ENCODE data around the gene RBM20.
A peak's percentile ranks its signal among the peaks of the same experiment; 100 is the strongest.

The RBM20 gene

GRCh38 chr10:110742801-110743200, 98.7 kb downstream of the RBM20 start:
- no peak for DNase-seq

GRCh38 chr10:110744782-110745181, 100.6 kb downstream of the RBM20 start:
- DNase-seq: no peak

DNA sequence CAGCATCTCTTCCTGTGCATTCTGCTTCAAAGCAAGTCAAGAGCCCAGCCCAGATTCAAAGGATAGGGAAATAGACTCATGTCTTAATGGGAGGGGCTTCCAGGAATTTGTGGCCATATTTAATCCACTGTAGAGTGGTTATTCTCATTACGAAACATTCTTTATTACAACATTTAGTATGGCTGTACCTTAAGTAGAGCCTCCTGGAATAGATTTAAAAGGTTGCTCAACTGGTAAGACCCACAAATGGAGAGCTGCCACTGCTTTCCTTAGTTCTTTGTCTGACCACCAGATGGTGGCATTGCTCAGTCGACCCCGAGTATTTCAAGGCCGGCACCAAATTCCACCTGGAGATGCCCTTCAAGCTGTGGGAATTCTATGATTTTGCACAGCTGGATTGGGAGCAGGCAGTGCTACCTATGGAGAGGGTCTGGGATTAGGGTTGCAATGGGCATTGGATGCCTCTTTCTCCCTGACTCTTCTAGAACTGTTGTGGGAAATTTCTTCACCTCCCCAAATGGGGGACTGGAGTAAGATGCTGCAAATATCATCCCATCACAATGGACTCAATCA, 102.2 kb downstream of the RBM20 start:
- DNase-seq: peak; percentile 37 to 62

GRCh38 chr10:110746969-110747608, 103.0 kb downstream of the RBM20 start:
- DNase-seq: no peak

- no peak for DNase-seq
Measured at GRCh38 chr10:110747609-110748464, 103.7 kb downstream of the RBM20 start.

GRCh38 chr10:110748970-110749369, 104.8 kb downstream of the RBM20 start:
- no peak for DNase-seq

- peak in 1 of 2 donors; percentile 32 for DNase-seq
Measured at GRCh38 chr10:110750931-110751330, 106.8 kb downstream of the RBM20 start.

DNA sequence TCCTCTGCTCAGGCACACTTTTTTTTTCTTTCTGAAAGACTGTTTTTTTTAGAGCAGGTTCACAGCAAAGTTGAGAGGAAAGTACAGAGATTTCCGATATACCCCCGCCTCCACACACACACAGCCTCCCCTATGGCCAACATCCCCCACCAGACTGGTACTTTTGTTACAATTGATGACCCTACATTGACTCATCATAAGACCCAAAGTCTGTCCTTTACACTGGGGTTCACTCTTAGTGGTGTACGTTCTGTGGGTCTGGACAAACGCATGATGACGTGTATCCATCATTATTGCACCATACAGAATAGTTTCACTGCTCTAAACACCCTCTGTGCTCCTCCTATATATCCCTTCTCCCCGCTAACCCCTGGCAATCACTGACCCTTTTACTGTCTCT, 107.7 kb downstream of the RBM20 start:
- DNase-seq: no peak

DNA sequence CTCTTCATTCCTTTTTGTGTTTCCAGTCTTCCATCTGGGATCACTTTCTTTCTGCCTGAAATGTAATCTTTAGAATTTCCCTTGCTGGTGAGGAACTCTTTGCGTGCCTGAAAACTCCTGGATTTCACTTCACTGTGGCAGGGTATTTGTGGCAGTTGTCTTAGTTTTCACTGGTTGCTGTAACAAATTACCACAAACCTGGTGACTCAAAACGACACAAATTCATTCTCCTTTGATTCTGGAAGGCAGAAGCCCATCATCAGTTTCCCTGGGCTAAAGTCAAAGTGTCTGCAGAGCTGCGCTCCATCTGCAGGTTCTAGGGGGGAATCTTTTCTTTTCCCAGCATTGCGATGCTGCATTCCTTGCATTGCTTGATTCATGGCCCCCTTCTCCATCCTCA, 109.3 kb downstream of the RBM20 start:
- DNase-seq: no peak

DNA sequence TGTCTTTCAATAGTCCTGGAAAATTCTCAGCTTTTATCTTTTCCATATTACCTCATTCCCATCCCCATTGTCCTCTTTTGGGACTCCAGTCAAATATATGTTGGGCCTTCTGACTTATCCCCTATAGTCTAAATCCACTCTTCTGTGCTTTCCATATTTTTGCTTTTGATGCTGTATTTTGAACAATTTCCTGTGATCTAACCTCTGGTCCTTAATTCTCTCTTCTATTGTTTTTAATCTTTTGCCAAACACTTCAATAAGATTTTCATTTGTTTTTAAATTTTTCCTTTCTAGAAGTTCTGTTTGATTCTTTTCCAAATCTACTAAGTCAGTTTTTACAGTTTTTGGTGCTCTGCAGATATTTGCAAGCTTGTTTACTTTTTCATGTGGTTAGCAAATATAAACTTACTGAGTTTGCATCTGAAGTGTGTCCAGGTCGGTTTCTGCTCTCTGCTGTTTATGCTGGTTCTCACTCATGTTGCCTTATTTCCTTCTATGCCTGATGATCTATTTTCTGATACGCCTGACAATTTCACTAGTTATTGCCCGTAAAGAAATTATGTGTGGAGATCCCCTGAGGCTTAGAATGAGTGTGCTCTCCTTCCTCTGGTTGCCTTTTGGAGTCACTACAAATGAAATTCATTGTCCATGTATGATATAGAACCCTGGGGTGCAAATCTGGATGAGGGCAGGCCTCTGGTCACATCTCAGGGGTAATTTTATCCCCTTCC, 110.4 kb downstream of the RBM20 start:
- DNase-seq: no peak

GRCh38 chr10:110755781-110756180, 111.6 kb downstream of the RBM20 start:
- no peak for DNase-seq

DNA sequence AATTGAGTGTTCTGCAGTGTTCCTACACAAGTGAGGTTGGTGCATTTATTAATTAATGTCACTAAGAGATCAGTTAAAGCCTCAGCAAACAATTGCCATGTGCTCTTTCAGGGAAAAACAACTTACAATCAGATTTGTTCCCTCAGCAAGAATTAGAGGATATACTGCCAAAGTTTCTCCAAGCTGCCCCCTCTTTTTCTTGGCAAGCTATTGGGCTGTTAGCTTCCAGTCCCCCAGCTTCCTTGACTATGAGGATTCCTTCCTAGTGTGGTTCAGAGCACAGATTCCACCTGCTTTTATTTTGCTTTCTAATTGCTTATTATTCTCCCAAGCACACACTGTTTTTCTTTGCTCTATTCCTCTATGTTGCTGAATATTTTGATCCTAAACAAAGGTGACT, 112.7 kb downstream of the RBM20 start:
- DNase-seq: no peak

- no peak for DNase-seq
Measured at GRCh38 chr10:110757586-110757985, 113.5 kb downstream of the RBM20 start.

DNA sequence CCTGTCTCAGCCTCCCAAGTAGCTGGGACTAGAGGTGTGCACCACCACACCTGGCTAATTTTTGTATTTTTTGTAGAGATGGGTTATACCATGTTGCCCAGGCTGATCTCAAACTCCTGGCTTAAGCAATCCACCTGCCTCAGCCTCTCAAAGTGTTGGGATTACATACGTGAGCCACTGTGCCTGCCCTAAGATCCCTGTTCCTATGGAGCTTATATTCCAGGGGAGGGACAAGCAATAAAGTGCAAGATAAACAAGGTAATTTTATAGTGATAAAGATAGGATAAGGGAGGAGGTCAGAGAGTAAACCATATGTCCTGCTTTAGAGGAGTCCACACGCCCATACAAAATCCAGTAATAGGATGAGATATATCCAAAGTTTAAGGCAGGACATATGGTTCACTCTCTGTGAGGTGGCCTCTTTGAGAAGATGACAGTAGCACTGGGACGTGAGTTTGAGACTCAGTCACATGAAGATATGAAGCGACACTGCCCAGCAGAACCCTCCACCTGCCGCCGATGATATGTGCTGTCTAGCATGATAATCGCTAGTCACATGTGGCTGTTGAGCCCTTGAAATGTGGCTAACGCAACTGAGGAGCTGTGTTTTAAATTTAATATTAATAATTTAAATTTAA, 114.1 kb downstream of the RBM20 start:
- no peak for DNase-seq

GRCh38 chr10:110758898-110759297, 114.8 kb downstream of the RBM20 start:
- DNase-seq: no peak

- DNase-seq: no peak
Measured at GRCh38 chr10:110759523-110759922, 115.4 kb downstream of the RBM20 start.

GRCh38 chr10:110762109-110762848, 118.1 kb downstream of the RBM20 start:
- no peak for DNase-seq

- no peak for DNase-seq
Measured at GRCh38 chr10:110762849-110763211, 118.7 kb downstream of the RBM20 start.

GRCh38 chr10:110764378-110764777, 120.2 kb downstream of the RBM20 start:
- DNase-seq: no peak

- DNase-seq: no peak
Measured at GRCh38 chr10:110764793-110765512, 120.8 kb downstream of the RBM20 start.

DNA sequence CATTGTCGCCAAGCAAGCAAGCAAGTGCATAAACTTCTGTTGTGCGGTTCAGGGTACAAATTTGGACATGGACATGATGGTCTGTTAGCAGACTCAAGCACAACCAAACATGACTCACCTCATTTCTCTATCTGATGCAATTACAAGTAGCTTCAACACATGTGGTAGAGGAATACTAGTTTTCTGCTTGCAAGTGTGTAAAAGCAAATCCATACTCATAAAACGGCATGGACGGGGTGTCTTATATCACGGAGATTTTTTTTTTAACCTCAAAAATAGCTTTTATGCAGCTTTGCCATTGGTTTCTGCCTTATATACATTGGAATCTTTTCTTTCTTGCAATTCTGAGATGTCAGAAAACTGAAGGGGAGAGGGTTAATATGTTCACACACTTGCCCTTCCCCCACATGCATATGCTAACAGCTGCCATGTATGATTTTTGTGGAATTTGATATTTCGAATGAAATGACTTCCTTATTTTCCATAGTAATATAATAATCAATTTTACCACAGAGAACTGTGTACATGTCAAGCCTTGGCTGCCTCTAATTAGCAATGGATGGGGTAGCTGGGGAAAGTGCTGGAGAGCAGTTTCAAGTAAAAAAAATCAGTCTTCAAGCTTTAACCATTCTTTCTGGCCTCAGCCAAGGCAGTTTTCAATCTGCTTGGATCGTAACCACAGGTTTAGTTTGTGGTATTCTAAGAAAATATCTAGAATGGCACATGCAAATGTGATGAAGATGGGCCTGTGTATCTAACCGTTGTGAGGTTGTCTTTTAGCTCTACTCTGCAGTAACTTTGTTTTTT, 121.6 kb downstream of the RBM20 start:
- no peak for DNase-seq
